ENCODE data around the gene SLC17A6.

The SLC17A6 gene

DNA sequence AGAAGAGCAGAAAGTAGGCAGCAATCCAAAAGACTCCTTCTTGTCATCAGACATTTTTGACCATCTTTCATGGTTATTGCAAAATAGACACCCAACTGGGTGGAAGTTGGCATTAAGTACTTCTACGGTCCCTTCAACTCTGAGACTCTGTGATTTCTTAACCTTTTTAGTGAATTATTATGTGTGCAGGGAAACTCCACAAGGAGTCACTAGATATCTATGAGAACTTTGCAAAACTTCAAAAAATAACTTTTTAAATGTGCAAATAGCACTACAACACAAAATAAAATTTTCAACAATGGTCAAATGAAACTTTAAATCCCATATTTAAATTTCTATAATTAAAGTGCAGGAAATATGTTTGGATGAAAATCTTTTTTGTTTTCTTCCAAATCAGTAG, 88.7 kb downstream of the SLC17A6 start:
- H3K4me1 ChIP-seq (ENCODE audit: insufficient read depth, low read length), result peaks cover 7% of the 10 kb centered on the region; the same call in 1 of the 2 replicates
- no peaks in the 10 kb centered on the region for H3K36me3 ChIP-seq (ENCODE audit: insufficient read depth, low read length)
- H3K9ac ChIP-seq (ENCODE audit: low read depth, low read length), result no peak overlapping the region
- H3K9me3 ChIP-seq (ENCODE audit: control insufficient read depth, insufficient read depth, low read length), result no peaks in the 10 kb centered on the region
